Activated CD4-positive, alpha-beta T cell treated with anti-CD3 and anti-CD28 coated beads, Interleukin-2, amount 10 ng/mL, durations not matched to agents 24 days and 14 days (primary cell): ENCODE measurements around the gene HIF1A. TPM values are rescaled to one million over a fixed set of nuclear protein-coding genes. Genes with fewer than 3 reads are reported as not detected.

Source experiments
- DNase-seq: peaks from one replicate; pipeline ENCODE4 v3.0.0; 2022
- H3K27ac Mint-ChIP-seq: one replicate; pipeline ENCODE4 v1.8.0; 2022; ENCODE audit warnings: mild to moderate bottlenecking, mixed read lengths
- H3K27me3 Mint-ChIP-seq: one replicate; pipeline ENCODE4 v1.8.0; 2022; ENCODE audit warnings: mixed read lengths
- H3K36me3 Mint-ChIP-seq: one replicate; pipeline ENCODE4 v1.8.0; 2022; ENCODE audit warnings: low read depth, mild to moderate bottlenecking, mixed read lengths
- H3K4me1 Mint-ChIP-seq: one replicate; pipeline ENCODE4 v1.8.0; 2021; ENCODE audit warnings: mixed read lengths
- H3K4me3 Mint-ChIP-seq: one replicate; pipeline ENCODE4 v1.8.0; 2022; ENCODE audit warnings: mild to moderate bottlenecking, moderate library complexity, mixed read lengths
- H3K9me3 Mint-ChIP-seq: one replicate; pipeline ENCODE4 v1.8.0; 2021; ENCODE audit warnings: mixed read lengths
- intact Hi-C: fragments of 100-400 bp; cut with micrococcal nuclease; formaldehyde crosslinking; loops from one replicate; pipeline ENCODE4 v1.15.1; 2023
- total RNA-seq: library from RNA; stranded (reverse); gene quantifications from 2 replicates; pipeline ENCODE4 v1.2.3, GENCODE V29; 2022

Gene HIF1A
- total RNA-seq, 1 donor from 2014 or later: 181 TPM

- Mint-ChIP-seq H3K27ac (no peak overlapping the region), H3K9me3 (no peaks in the 10 kb centered on the region)
These were observed 70.8 kb downstream of the HIF1A start for GRCh38 chr14:61766151-61766550.

GRCh38 chr14:61768240-61768639, 72.9 kb downstream of the HIF1A start:
- no peak for DNase-seq
- Mint-ChIP-seq H3K4me1 (peaks cover 34% of the 10 kb centered on the region), H3K27ac (no peak overlapping the region), H3K36me3 (peaks cover 58% of the 10 kb centered on the region), H3K27me3 (no peaks in the 10 kb centered on the region), H3K4me3 (no peak overlapping the region), H3K9me3 (no peaks in the 10 kb centered on the region)
- intact Hi-C loops: no loop called here

More at GRCh38 chr14:61766151-61766550, 70.8 kb downstream of the HIF1A start:
- Mint-ChIP-seq H3K4me3 (no peak overlapping the region), H3K4me1 (peaks cover 36% of the 10 kb centered on the region), H3K27me3 (no peaks in the 10 kb centered on the region), H3K36me3 (peaks cover 47% of the 10 kb centered on the region)
- DNase-seq: no peak
- intact Hi-C loops: no loop called here

- Mint-ChIP-seq H3K9me3 (no peaks in the 10 kb centered on the region), H3K36me3 (peaks cover 59% of the 10 kb centered on the region), H3K27me3 (no peaks in the 10 kb centered on the region), H3K4me1 (peaks cover 23% of the 10 kb centered on the region), H3K4me3 (no peak overlapping the region), H3K27ac (no peak overlapping the region)
- intact Hi-C loops: no loop called here
- no peak for DNase-seq
These were observed 74.6 kb downstream of the HIF1A start for GRCh38 chr14:61769893-61770292.

- Mint-ChIP-seq H3K36me3 (peaks cover 59% of the 10 kb centered on the region), H3K27me3 (no peaks in the 10 kb centered on the region), H3K4me1 (peaks cover 34% of the 10 kb centered on the region), H3K4me3 (no peak overlapping the region), H3K9me3 (no peaks in the 10 kb centered on the region), H3K27ac (no peak overlapping the region)
- intact Hi-C loops: no loop called here
- no peak for DNase-seq
These were observed 79.5 kb downstream of the HIF1A start for GRCh38 chr14:61774861-61775260.

- intact Hi-C loops: loop anchor here (2.0 kb wide), 1 partner anchor 17 kb away; the partner anchor contains the start of gene SNAPC1
- Mint-ChIP-seq H3K27ac (peak overlapping the region; percentile 94), H3K9me3 (no peaks in the 10 kb centered on the region), H3K27me3 (no peaks in the 10 kb centered on the region), H3K36me3 (peaks cover 59% of the 10 kb centered on the region), H3K4me3 (peak overlapping the region; percentile 79), H3K4me1 (peaks cover 40% of the 10 kb centered on the region)
- DNase-seq: peak; percentile 83
These were observed 84.8 kb downstream of the HIF1A start for GRCh38 chr14:61780125-61780524.

GRCh38 chr14:61797309-61797708, 102.0 kb downstream of the HIF1A start:
- intact Hi-C loops: no loop called here
- peak; percentile 42 for DNase-seq
- Mint-ChIP-seq H3K36me3 (peaks cover 19% of the 10 kb centered on the region), H3K9me3 (no peaks in the 10 kb centered on the region), H3K4me1 (no peaks in the 10 kb centered on the region), H3K27me3 (no peaks in the 10 kb centered on the region), H3K27ac (no peak overlapping the region), H3K4me3 (no peak overlapping the region)

Other genes starting within 250 kb of the HIF1A start
- 12.1 and 12.3 TPM in 2 replicates for gene SNAPC1, start 66.9 kb downstream of the HIF1A start, total RNA-seq
- gene SYT16, start 117.2 kb downstream of the HIF1A start, total RNA-seq: not detected in 2 replicates